ENCODE data around the gene CERS6. TPM values are rescaled to one million over a fixed set of nuclear protein-coding genes. Genes with fewer than 3 reads are reported as not detected.

The CERS6 gene
- total RNA-seq, 1 donor from 2014 or later, result 66.5 TPM

DNA sequence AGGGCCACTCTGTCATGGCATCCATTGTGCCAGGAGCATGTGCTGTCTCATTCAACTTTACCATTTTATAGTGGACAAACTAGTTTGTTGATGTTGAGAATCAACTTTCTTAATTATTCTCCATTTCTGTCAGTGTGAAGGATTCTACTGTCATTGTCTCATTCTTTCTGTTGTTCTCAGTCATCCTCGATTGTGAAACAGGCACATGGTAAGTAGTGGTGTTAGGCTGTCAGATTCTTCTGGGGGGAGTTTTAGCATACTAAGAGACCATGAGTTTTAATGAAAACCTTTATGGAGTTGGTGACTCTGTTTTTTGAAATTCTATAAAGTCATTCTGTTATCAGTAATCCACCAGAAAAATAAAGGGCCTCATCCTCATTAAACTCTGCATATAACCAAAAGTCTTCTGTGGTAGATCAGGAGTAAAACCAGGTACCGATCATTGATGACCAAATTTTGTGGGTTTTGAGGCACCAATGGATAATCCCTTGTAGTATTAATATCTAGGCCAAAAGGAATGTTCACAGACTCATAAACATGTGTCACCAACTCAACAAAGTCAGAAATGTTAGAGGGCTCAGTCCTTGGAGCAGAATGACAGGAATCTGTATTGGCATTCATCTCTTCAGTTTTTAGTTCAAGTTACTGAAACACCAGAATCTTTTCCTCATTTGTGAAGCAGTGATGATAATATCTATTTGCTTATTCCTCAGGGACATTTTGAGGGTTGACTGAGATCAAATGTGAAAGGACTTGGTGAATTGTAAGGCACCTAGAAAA lies 73.2 kb downstream of the CERS6 start:
- Mint-ChIP-seq H3K27me3 (ENCODE audit: low read depth) (no peaks in the 10 kb centered on the region), H3K4me1 (peaks cover 61% of the 10 kb centered on the region), H3K36me3 (peaks cover 12% of the 10 kb centered on the region), H3K9me3 (peaks cover 11% of the 10 kb centered on the region), H3K4me3 (no peak overlapping the region), H3K27ac (peak overlapping the region; percentile 75)
- TF ChIP-seq, protein P1, sequence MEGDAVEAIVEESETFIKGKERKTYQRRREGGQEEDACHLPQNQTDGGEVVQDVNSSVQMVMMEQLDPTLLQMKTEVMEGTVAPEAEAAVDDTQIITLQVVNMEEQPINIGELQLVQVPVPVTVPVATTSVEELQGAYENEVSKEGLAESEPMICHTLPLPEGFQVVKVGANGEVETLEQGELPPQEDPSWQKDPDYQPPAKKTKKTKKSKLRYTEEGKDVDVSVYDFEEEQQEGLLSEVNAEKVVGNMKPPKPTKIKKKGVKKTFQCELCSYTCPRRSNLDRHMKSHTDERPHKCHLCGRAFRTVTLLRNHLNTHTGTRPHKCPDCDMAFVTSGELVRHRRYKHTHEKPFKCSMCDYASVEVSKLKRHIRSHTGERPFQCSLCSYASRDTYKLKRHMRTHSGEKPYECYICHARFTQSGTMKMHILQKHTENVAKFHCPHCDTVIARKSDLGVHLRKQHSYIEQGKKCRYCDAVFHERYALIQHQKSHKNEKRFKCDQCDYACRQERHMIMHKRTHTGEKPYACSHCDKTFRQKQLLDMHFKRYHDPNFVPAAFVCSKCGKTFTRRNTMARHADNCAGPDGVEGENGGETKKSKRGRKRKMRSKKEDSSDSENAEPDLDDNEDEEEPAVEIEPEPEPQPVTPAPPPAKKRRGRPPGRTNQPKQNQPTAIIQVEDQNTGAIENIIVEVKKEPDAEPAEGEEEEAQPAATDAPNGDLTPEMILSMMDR (IDR thresholded peaks at IDR 0.05; ENCODE audit: unreplicated experiment), result no peak
- no peak for DNase-seq (ENCODE audit: low spot score in 2 of 2, unreplicated experiment in 2 of 2)

GRCh38 chr2:168529900-168530561 lies 74.0 kb downstream of the CERS6 start:
- DNase-seq (ENCODE audit: low spot score in 2 of 2, unreplicated experiment in 2 of 2), result no peak
- Mint-ChIP-seq H3K27ac (peak overlapping the region; percentile 65), H3K9me3 (peaks cover 15% of the 10 kb centered on the region), H3K4me1 (peaks cover 54% of the 10 kb centered on the region), H3K4me3 (no peak overlapping the region), H3K36me3 (peaks cover 16% of the 10 kb centered on the region), H3K27me3 (ENCODE audit: low read depth) (no peaks in the 10 kb centered on the region)
- TF ChIP-seq, protein P1 (IDR thresholded peaks at IDR 0.05; ENCODE audit: unreplicated experiment), result no peak

DNA sequence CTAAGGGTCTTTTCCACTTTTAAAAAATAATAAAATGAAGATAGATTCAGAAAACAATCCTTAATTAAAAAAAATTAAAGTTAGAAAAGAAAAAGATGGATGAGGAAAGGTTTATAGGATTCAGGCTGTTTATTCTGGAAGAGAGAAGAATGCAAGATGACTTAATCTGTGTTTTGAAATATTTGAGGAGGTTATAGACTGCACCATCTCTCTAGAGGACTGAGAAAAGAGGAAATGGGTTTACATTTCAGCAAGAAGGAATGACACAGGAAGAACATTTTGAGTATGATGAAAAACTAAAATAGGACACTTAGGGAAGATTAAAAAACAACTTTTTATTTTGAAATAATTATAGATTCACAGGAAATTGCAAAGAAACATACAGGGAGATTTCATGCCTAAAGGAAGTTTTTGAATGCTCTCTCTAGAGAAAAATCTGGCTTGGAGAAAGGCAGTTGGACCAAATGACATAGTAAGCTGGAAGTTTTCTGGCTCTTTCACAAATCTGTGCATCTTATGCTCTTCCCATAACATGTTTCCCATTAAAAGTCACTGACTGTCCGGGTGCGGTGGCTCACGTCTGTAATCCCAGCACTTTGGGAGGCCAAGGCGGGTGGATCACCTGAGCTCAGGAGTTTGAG lies 75.0 kb downstream of the CERS6 start:
- Mint-ChIP-seq H3K4me3 (no peak overlapping the region), H3K27ac (peak overlapping the region; percentile 50)

DNA sequence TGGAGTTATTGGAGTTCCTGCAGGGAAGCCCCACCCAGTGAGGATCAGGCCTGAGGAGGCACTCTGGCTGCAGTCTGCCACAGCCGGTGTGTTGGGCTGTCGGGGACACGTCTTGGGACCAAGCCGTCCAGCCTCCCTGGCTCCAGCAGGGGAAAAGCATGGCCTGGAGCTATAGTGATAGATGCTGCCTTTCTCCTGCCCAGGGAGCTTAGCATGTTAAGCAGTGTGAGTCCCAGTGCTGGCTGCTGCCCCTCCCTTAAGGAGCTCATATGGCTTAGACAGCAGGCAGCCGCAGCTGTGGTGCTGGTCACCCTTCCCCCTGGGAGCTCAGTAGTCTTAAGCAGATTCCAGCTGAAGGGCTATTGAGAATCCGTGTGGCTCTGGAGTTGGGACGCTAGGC lies 78.9 kb downstream of the CERS6 start:
- peaks cover 36% of the 10 kb centered on the region for H3K36me3 Mint-ChIP-seq
- H3K27ac Mint-ChIP-seq, result no peak overlapping the region
- DNase-seq (ENCODE audit: low spot score in 2 of 2, unreplicated experiment in 2 of 2), result no peak
- TF ChIP-seq, protein P1 (IDR thresholded peaks at IDR 0.05; ENCODE audit: unreplicated experiment), result no peak
- no peak overlapping the region for H3K4me3 Mint-ChIP-seq
- no peaks in the 10 kb centered on the region for H3K27me3 Mint-ChIP-seq (ENCODE audit: low read depth)
- H3K9me3 Mint-ChIP-seq, result peaks cover 30% of the 10 kb centered on the region
- H3K4me1 Mint-ChIP-seq, result peaks cover 21% of the 10 kb centered on the region

More for the DNA sequence above, 75.0 kb downstream of the CERS6 start:
- Mint-ChIP-seq H3K9me3 (peaks cover 15% of the 10 kb centered on the region), H3K27me3 (ENCODE audit: low read depth) (no peaks in the 10 kb centered on the region), H3K36me3 (peaks cover 22% of the 10 kb centered on the region), H3K4me1 (peaks cover 48% of the 10 kb centered on the region)
- DNase-seq (ENCODE audit: low spot score in 2 of 2, unreplicated experiment in 2 of 2), result no peak
- TF ChIP-seq, protein P1 (IDR thresholded peaks at IDR 0.05; ENCODE audit: unreplicated experiment), result no peak

DNA sequence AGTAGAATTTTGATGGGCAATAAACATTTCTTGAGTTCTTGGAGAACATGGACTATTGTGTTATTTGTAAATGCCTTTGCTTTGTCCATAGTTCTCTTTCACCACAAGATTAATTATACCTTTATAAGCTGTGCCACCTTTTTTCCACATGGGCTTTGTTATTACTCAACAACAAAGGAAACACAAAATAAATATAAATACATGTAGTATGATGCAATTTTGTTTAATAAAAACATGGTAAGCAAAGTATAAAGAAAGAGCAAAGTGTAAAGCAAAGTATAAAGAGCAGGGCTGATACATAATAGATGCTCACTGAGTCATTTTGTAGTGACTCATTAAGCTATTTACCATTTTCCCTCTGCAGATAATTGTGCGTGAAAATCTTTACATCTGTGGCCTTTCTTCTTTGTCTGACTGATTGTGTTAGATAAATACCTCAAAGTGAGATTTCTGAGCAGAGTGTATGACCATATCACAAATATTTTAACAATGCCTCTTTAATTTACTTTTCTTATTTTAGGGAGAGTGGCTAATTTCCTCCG lies 80.9 kb downstream of the CERS6 start:
- Mint-ChIP-seq H3K27me3 (ENCODE audit: low read depth) (no peaks in the 10 kb centered on the region), H3K4me1 (peaks cover 8% of the 10 kb centered on the region), H3K4me3 (no peak overlapping the region), H3K27ac (no peak overlapping the region), H3K9me3 (peaks cover 43% of the 10 kb centered on the region), H3K36me3 (peaks cover 52% of the 10 kb centered on the region)
- TF ChIP-seq, protein P1 (IDR thresholded peaks at IDR 0.05; ENCODE audit: unreplicated experiment), result no peak
- no peak for DNase-seq (ENCODE audit: low spot score in 2 of 2, unreplicated experiment in 2 of 2)
